ENCODE data around the gene SGK2. TPM values are rescaled to one million over a fixed set of nuclear protein-coding genes. Genes with fewer than 3 reads are reported as not detected.
A peak's percentile ranks its signal among the peaks of the same experiment; 100 is the strongest.

SGK2 gene
- total RNA-seq, 1 donor from 2014 or later = 2.8 TPM

DNA sequence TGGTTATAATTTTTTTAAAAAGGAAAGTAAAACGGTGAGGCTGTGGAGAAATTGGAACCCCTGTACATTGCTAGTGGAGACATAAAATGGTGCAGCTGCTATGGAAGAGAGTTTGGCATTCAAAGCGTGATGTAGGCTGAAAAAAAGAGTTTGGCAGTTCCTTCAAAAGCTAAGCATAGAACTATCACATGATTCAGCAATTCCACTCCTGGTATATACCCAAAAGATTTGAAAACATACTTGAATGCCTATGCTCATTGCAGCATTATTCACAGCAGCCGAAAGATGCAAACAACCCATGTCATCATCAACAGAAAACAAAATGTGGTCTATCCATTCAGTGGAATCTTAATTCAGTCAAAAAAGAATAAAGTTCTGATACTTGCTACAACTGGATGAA lies 4.5 kb upstream of the SGK2 start:
- H3K4me2 ChIP-seq = no peak overlapping the region
- H3K27me3 Mint-ChIP-seq (ENCODE audit: insufficient read depth, low read depth) = peaks cover 4% of the 10 kb centered on the region
- TF ChIP-seq, protein P1, sequence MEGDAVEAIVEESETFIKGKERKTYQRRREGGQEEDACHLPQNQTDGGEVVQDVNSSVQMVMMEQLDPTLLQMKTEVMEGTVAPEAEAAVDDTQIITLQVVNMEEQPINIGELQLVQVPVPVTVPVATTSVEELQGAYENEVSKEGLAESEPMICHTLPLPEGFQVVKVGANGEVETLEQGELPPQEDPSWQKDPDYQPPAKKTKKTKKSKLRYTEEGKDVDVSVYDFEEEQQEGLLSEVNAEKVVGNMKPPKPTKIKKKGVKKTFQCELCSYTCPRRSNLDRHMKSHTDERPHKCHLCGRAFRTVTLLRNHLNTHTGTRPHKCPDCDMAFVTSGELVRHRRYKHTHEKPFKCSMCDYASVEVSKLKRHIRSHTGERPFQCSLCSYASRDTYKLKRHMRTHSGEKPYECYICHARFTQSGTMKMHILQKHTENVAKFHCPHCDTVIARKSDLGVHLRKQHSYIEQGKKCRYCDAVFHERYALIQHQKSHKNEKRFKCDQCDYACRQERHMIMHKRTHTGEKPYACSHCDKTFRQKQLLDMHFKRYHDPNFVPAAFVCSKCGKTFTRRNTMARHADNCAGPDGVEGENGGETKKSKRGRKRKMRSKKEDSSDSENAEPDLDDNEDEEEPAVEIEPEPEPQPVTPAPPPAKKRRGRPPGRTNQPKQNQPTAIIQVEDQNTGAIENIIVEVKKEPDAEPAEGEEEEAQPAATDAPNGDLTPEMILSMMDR (IDR thresholded peaks at IDR 0.05) = no peak
- TF ChIP-seq EZH2phosphoT487 (IDR thresholded peaks at IDR 0.05) (no peak), EZH2 (IDR thresholded peaks at IDR 0.05) (no peak)

DNA sequence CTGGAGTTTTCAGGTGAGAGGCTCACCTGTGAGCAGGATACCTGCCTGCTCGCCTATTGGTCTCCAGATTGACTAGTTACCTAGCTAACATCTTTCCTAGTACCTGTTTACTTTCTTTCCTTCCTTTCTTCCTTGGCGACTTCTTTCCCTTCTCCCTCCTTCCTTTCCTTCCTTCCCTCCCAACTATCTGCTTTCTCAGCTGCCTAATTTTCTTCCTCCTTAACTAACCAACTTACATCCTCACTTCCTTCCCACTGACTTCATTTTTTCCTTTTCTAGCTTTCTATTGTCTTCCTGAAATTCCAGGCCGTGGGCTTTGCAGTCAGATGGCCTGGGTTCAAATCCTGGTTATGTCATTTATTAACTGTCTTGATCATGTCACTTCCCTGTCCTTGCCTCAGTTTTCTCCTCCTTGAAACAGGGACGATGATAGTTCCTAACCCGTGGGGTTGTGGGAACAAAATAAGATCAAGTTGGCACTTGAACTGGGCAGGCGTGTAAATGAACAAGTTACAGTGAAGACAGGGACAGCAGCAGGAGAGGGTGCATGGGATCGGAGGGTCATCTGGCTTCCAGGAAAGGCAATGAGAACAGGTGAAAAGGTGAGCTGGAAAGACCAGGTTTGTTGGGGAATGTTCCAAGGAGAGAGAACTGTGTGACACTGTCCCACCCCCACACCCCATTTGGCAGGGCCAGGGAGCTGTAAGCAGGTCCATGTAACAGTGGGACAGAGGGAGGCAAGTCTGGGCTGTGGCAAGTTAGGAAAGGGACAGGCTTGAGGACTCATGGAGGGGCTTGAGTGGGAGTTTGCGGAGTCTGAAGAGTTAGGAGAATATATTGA lies 540 bp downstream of the SGK2 start:
- Histone ChIP-seq H3K4me2 (no peak overlapping the region), H3K79me2 (ENCODE audit: low read depth) (no peaks in the 10 kb centered on the region), H2AFZ (replicated peaks) (no peak overlapping the region), H3F3A (ENCODE audit: low read depth) (no peaks in the 10 kb centered on the region), H3K4me3 (no peak overlapping the region), H3K36me3 (no peaks in the 10 kb centered on the region), H4K20me1 (ENCODE audit: low read depth) (no peaks in the 10 kb centered on the region), H3K4me1 (no peaks in the 10 kb centered on the region), H3K9me3 (ENCODE audit: low read depth) (no peaks in the 10 kb centered on the region), H3K27me3 (no peaks in the 10 kb centered on the region), H3K9ac (no peak overlapping the region), H3K27ac (no peak overlapping the region)
- TF ChIP-seq EZH2 (IDR thresholded peaks at IDR 0.05) (no peak), EZH2phosphoT487 (IDR thresholded peaks at IDR 0.05) (no peak)
- TF ChIP-seq, protein P1 (IDR thresholded peaks at IDR 0.05) = no peak
- Mint-ChIP-seq H3K4me1 (peaks cover 13% of the 10 kb centered on the region), H3K27me3 (ENCODE audit: insufficient read depth, low read depth) (peaks cover 4% of the 10 kb centered on the region), H3K27ac (peak overlapping the region; percentile 10), H3K9me3 (no peaks in the 10 kb centered on the region), H3K4me3 (no peak overlapping the region), H3K36me3 (no peaks in the 10 kb centered on the region)
- no peak for DNase-seq (ENCODE audit: low spot score)

More for the DNA sequence above, 4.5 kb upstream of the SGK2 start:
- no peaks in the 10 kb centered on the region for H3K27me3 ChIP-seq
- no peaks in the 10 kb centered on the region for H3F3A ChIP-seq (ENCODE audit: low read depth)
- H3K4me1 ChIP-seq = no peaks in the 10 kb centered on the region
- no peak overlapping the region for H3K27ac ChIP-seq
- no peak for DNase-seq (ENCODE audit: low spot score)
- no peaks in the 10 kb centered on the region for H4K20me1 ChIP-seq (ENCODE audit: low read depth)
- Mint-ChIP-seq H3K9me3 (no peaks in the 10 kb centered on the region), H3K4me1 (peaks cover 13% of the 10 kb centered on the region), H3K4me3 (no peak overlapping the region), H3K27ac (no peak overlapping the region), H3K36me3 (no peaks in the 10 kb centered on the region)
- H3K36me3 ChIP-seq = no peaks in the 10 kb centered on the region
- H3K79me2 ChIP-seq (ENCODE audit: low read depth) = no peaks in the 10 kb centered on the region
- no peaks in the 10 kb centered on the region for H3K9me3 ChIP-seq (ENCODE audit: low read depth)
- H3K9ac ChIP-seq = no peak overlapping the region
- no peak overlapping the region for H3K4me3 ChIP-seq
- no peak overlapping the region for H2AFZ ChIP-seq (replicated peaks)

DNA sequence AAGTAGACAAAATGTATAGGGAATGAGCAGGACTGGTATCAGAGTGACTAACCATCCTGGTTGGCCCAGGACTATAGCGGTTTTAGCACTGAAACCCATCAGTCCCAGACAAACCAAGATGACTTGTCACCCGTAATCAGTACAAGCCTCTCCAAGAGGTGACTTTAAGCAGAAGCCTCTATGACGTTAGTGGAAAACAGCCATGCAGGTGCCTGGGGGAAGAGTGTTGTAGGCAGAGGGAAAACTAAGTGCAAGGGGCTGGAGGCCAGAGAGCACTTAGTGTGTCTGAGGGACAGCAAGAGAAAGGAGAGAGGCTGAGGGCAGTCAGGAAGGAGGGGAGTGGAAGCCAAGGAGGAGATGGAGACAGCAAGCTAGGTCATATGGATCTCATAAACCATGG lies 2.1 kb downstream of the SGK2 start:
- Mint-ChIP-seq H3K4me3 (no peak overlapping the region), H3K36me3 (no peaks in the 10 kb centered on the region), H3K9me3 (no peaks in the 10 kb centered on the region), H3K27me3 (ENCODE audit: insufficient read depth, low read depth) (peaks cover 4% of the 10 kb centered on the region), H3K4me1 (peaks cover 13% of the 10 kb centered on the region), H3K27ac (no peak overlapping the region)
- Histone ChIP-seq H3K9ac (no peak overlapping the region), H3K4me3 (no peak overlapping the region), H3K27ac (no peak overlapping the region), H3F3A (ENCODE audit: low read depth) (no peaks in the 10 kb centered on the region), H3K36me3 (no peaks in the 10 kb centered on the region), H4K20me1 (ENCODE audit: low read depth) (no peaks in the 10 kb centered on the region), H3K27me3 (no peaks in the 10 kb centered on the region), H2AFZ (replicated peaks) (no peak overlapping the region), H3K4me1 (no peaks in the 10 kb centered on the region), H3K79me2 (ENCODE audit: low read depth) (no peaks in the 10 kb centered on the region), H3K4me2 (no peak overlapping the region), H3K9me3 (ENCODE audit: low read depth) (no peaks in the 10 kb centered on the region)
- TF ChIP-seq EZH2phosphoT487 (IDR thresholded peaks at IDR 0.05) = no peak
- TF ChIP-seq, protein P1 (IDR thresholded peaks at IDR 0.05) = no peak
- no peak for TF ChIP-seq EZH2 (IDR thresholded peaks at IDR 0.05)
- no peak for DNase-seq (ENCODE audit: low spot score)
